Memory B cell (primary cell): ENCODE results near the gene POLN.

Source experiments
- ATAC-seq: fragments of 150-1000 bp; cut with Tn5 transposase; 2 replicates; pipeline ENCODE4 v1.10.0; 2021; ENCODE audit warnings: low read depth, mild to moderate bottlenecking, moderate library complexity
- DNase-seq, 2 donors: peaks; one replicate each; pipeline ENCODE4 v3.0.0; 2022; ENCODE audit warnings: low spot score in 2 of 2
- H3K27ac Mint-ChIP-seq: one replicate; pipeline ENCODE4 v1.8.0; 2022; ENCODE audit warnings: mild to moderate bottlenecking, moderate library complexity, mixed read lengths
- H3K27me3 Mint-ChIP-seq: one replicate; pipeline ENCODE4 v1.8.0; 2022; ENCODE audit warnings: mixed read lengths
- H3K36me3 Mint-ChIP-seq: one replicate; pipeline ENCODE4 v1.8.0; 2022; ENCODE audit warnings: mild to moderate bottlenecking, mixed read lengths
- H3K4me1 Mint-ChIP-seq: one replicate; pipeline ENCODE4 v1.8.0; 2022; ENCODE audit warnings: mixed read lengths
- H3K4me3 Mint-ChIP-seq: one replicate; pipeline ENCODE4 v1.8.0; 2022; ENCODE audit warnings: mild to moderate bottlenecking, moderate library complexity, mixed read lengths
- H3K9me3 Mint-ChIP-seq: one replicate; pipeline ENCODE4 v1.8.0; 2022; ENCODE audit warnings: mixed read lengths

POLN gene

DNA sequence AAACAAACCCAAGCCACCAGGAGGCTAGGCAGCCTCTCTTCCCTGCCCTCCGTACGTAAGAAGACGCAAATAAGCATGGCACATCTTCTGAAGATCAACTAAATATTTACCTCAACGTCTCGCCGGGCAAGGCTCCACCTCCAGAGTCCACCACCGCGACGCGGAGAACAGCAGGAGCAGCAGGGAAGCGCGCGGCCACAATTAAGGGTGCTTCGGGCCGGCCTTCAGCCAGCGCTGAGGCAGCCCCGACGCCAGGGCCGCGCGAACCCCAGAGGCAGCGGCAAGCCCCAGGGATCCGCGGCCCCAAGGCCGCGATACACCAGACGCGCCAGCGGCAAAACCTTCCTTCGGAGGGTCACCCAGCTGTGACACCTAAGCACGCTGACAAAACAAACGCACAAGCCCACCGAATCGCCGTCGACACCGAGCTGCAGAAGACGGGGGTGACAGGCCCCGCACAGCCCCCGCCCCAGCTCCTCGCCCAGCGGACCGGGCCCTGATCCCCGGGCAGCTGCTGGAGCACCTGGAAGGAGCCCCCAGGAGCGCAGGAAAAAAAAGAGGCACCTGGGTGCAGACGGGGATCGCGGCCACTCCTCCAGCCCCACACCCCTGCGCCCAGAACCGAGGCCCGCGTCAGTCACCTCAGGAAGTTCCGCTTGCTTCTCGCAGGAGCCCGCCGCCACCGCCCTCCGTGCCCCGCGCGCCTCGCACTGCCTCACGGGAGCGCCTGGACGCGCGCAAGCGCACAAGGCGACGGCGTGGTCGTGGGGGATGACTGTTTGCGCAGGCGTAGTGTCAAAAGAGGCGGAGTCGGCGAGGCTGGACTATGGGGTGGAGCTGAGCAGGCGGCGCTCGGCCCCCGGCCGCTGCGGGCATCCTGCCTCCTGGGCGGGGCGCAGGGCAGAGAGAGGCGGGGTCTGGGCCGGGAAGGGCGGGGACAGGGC lies at the start of gene POLN, which contains the start of gene HAUS3:
POLN (minus strand) TSS at position 712 of the 944 bp plus-strand sequence. CDS start 12,890 bp downstream, outside the sequence.
HAUS3 (minus strand) TSS at position 712 of the 944 bp plus-strand sequence. CDS start 1,175 bp downstream, outside the sequence.
- H3K9me3 Mint-ChIP-seq: no peaks in the 10 kb centered on the region
- H3K27ac Mint-ChIP-seq: peak within 1 kb of the TSS; percentile 91
- DNase-seq (peak; percentile 98 to 100), ATAC-seq (peak; percentile 87)
- H3K27me3 Mint-ChIP-seq: no peaks in the 10 kb centered on the region
- peaks cover 36% of the 10 kb centered on the region for H3K4me1 Mint-ChIP-seq
- H3K4me3 Mint-ChIP-seq: peak within 1 kb of the TSS; percentile 87
- peaks cover 13% of the 10 kb centered on the region for H3K36me3 Mint-ChIP-seq

DNA sequence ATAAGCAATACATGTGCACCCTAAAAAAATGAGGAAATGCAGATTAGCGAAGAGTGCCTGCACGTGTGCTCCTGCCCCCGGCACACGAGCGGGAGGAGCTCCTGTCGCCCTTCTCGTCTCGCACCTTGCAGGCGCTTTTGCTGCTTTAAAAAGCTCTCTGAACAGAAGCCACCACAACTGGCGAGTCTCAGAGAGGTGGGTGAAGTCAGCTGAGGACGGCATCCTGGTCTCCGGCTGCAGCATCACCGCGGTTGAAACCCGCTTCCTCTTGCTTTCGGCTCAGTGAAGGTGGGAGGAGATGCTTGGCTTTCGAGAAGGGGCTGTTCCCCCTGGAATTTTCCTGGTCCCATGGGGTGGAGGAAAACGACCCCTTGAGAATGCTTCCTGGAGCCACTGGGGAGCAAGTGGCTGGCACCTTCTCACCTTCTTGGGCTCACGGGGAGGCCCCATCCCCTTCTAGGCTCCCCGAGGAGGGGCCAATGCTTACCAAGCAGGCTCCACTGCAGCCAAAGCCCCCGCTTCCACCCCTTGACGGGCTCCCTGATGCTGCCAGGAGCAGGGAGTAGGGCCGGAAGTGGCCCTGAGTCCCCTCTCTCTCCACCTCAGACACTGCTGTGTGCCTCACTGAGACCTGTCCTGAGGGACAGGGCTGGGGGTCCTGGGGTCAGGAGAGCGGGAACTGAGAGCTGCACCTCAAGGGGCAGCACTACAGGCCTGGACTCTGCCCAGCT lies 49.2 kb upstream of the POLN start:
- Mint-ChIP-seq H3K27me3 (no peaks in the 10 kb centered on the region), H3K36me3 (no peaks in the 10 kb centered on the region), H3K9me3 (no peaks in the 10 kb centered on the region), H3K4me3 (peak overlapping the region; percentile 79), H3K4me1 (peaks cover 6% of the 10 kb centered on the region), H3K27ac (peak overlapping the region; percentile 76)
- peak; percentile 32 to 58 for DNase-seq
- ATAC-seq: peak; percentile 87

DNA sequence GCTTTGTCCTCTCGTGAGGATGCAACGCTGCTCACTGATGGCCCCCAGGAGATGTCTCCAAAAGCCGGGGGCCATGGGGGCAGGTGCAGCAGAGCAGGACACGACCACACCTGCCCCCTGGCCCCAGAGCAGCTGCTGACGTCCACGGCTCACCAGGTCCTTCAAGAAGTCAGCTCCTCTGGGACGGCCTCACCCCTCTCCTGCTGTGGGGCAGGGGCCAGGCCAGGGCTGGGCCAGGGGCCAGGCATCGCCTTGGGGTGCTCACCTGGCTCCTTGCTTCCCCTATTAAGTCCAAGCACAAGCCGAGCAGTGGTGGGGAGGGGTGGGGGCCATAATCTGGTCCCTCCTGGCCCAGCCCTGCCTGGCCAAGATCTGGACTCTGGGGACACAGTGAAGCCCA lies 48.6 kb upstream of the POLN start:
- DNase-seq: no peak
- Mint-ChIP-seq H3K4me1 (peaks cover 6% of the 10 kb centered on the region), H3K36me3 (no peaks in the 10 kb centered on the region), H3K27me3 (no peaks in the 10 kb centered on the region), H3K4me3 (peak overlapping the region; percentile 79), H3K27ac (peak overlapping the region; percentile 76), H3K9me3 (no peaks in the 10 kb centered on the region)
- ATAC-seq: peak; percentile 32

DNA sequence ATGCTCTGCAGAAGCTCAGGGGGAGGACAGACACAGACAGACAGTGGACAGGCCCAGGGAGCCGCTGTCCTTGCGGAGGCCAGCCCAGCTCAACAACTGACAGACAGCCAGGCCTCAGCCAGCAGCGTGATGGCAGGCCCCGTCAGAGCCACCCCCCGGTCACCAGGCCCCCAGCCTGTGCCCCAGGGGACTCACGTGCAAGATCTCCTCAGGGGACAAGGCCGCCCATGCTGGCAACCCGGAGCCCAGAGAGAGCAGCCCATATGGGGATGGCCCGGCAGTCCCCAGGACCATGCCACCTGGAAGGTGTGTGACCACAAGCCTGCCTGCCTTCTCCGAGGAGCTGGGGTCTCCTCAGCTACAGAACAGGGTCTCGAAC lies 48.0 kb upstream of the POLN start:
- Mint-ChIP-seq H3K4me3 (peak overlapping the region; percentile 41), H3K36me3 (no peaks in the 10 kb centered on the region), H3K27me3 (no peaks in the 10 kb centered on the region), H3K4me1 (peaks cover 6% of the 10 kb centered on the region), H3K27ac (peak overlapping the region; percentile 62), H3K9me3 (no peaks in the 10 kb centered on the region)
- DNase-seq: no peak
- ATAC-seq: no peak

GRCh38 chr4:2289311-2289954 lies 47.5 kb upstream of the POLN start:
- Mint-ChIP-seq H3K9me3 (no peaks in the 10 kb centered on the region), H3K36me3 (no peaks in the 10 kb centered on the region), H3K4me1 (peaks cover 6% of the 10 kb centered on the region), H3K27me3 (no peaks in the 10 kb centered on the region), H3K4me3 (no peak overlapping the region), H3K27ac (peak overlapping the region; percentile 62)
- ATAC-seq (no peak), DNase-seq (no peak)

DNA sequence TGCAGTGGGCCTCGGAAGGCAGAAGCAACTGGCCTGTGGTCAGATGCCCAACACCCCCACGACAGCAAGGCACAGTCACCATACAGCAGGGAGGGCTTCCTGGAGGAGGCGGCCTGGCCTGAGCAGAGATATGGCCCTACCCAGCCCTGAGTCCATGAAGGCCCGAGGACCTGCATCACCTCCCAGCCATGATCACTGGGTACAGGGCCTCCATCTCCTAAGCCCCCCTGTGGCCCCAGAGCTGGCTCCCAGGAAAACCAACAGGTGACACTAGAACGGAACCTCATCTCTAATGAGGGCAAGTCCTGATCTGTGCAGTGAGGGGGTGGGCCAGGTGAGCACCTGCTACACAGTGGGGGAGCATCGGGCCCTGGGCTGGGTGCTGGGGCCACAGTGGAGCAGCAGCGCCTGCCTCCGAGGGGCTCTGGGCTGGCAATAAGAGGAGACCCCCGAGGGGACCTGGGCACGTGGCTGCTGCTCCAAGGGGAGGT lies 46.2 kb upstream of the POLN start:
- DNase-seq: no peak
- peaks cover 9% of the 10 kb centered on the region for H3K4me1 Mint-ChIP-seq
- H3K9me3 Mint-ChIP-seq: peaks cover 2% of the 10 kb centered on the region
- no peak for ATAC-seq
- H3K4me3 Mint-ChIP-seq: no peak overlapping the region
- H3K27me3 Mint-ChIP-seq: peaks cover 3% of the 10 kb centered on the region
- H3K36me3 Mint-ChIP-seq: no peaks in the 10 kb centered on the region
- H3K27ac Mint-ChIP-seq: no peak overlapping the region

- Mint-ChIP-seq H3K4me3 (no peak overlapping the region), H3K27me3 (peaks cover 5% of the 10 kb centered on the region), H3K9me3 (peaks cover 2% of the 10 kb centered on the region), H3K36me3 (no peaks in the 10 kb centered on the region), H3K27ac (no peak overlapping the region), H3K4me1 (peaks cover 11% of the 10 kb centered on the region)
- no peak for ATAC-seq
- no peak for DNase-seq
Observed at GRCh38 chr4:2287594-2287915, 45.6 kb upstream of the POLN start.

GRCh38 chr4:2286904-2287593 lies 45.1 kb upstream of the POLN start:
- peaks cover 2% of the 10 kb centered on the region for H3K9me3 Mint-ChIP-seq
- H3K27ac Mint-ChIP-seq: no peak overlapping the region
- DNase-seq: no peak
- H3K27me3 Mint-ChIP-seq: peaks cover 5% of the 10 kb centered on the region
- no peaks in the 10 kb centered on the region for H3K36me3 Mint-ChIP-seq
- H3K4me3 Mint-ChIP-seq: no peak overlapping the region
- peaks cover 14% of the 10 kb centered on the region for H3K4me1 Mint-ChIP-seq
- no peak for ATAC-seq

DNA sequence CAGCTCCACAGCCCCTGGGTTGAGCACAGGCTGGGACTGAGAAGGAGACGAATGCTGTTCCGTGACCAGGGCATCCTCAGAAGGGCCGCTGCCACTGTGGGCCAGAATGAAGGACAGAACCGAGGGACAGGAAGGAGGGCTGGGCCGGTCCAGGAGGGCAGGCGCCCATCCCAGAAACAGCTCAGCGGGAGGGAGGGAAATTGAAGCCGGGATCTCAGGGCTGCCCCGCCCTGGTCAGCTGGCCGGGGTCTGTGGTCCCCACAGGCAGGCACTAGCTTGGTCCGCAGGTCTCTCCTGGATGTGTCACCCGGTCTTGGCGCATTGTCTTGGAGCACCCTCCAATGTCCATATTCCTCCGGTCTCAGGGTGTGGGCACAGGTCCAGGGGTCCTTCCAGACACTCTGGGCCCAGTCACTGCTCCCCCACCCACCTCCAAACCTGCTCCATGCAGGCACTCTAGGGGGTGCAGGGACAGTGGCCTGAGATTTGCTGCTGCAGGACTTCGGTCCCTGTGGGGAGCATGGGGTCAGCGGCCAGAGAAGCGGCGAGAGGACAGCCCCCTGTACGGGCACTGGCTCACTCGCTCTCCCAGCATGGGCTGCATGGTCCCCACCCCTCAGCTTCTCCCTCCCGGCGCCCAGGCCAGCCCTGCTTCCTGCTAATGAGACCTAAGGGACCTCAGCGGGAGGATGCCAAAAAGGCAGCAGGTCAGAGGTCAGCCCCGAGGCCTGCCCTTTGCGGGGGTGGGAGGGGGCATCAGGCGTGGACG lies 43.9 kb upstream of the POLN start:
- H3K4me3 Mint-ChIP-seq: no peak overlapping the region
- peaks cover 5% of the 10 kb centered on the region for H3K27me3 Mint-ChIP-seq
- peaks cover 2% of the 10 kb centered on the region for H3K9me3 Mint-ChIP-seq
- no peak overlapping the region for H3K27ac Mint-ChIP-seq
- DNase-seq (no peak), ATAC-seq (no peak)
- H3K36me3 Mint-ChIP-seq: no peaks in the 10 kb centered on the region
- H3K4me1 Mint-ChIP-seq: peaks cover 20% of the 10 kb centered on the region

- Mint-ChIP-seq H3K27ac (no peak overlapping the region), H3K9me3 (peaks cover 2% of the 10 kb centered on the region), H3K36me3 (no peaks in the 10 kb centered on the region), H3K4me1 (peaks cover 18% of the 10 kb centered on the region), H3K27me3 (peaks cover 5% of the 10 kb centered on the region), H3K4me3 (no peak overlapping the region)
- DNase-seq: no peak
- no peak for ATAC-seq
Observed at GRCh38 chr4:2284934-2285612, 43.2 kb upstream of the POLN start.

GRCh38 chr4:2284161-2284933 lies 42.4 kb upstream of the POLN start:
- H3K4me1 Mint-ChIP-seq: peaks cover 18% of the 10 kb centered on the region
- ATAC-seq (no peak), DNase-seq (no peak)
- peaks cover 2% of the 10 kb centered on the region for H3K9me3 Mint-ChIP-seq
- H3K4me3 Mint-ChIP-seq: no peak overlapping the region
- peaks cover 5% of the 10 kb centered on the region for H3K27me3 Mint-ChIP-seq
- no peaks in the 10 kb centered on the region for H3K36me3 Mint-ChIP-seq
- H3K27ac Mint-ChIP-seq: peak overlapping the region; percentile 66

DNA sequence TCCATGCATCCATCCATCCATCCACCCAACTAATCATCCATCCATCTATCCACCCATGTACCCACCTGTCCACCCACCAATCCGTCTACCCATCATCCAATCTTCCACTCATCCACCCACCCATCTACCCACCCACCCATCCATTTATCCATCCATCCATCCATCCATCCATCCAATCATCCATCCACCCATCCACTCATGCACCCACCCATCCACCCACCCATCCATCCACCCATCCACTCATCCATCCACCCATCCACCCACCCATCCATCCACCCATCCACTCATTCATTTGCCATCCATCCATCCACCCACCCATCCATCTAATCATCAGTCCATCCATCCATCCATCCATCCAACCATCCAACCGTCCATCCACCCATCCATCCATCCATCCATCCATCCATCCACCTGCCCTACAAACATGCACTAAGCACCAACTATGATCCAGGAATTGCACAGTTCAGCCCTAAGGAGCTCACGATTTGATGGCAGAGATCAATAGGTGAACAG lies 41.3 kb upstream of the POLN start:
- H3K4me3 Mint-ChIP-seq: no peak overlapping the region
- peak overlapping the region; percentile 66 for H3K27ac Mint-ChIP-seq
- peaks cover 18% of the 10 kb centered on the region for H3K4me1 Mint-ChIP-seq

More for the DNA sequence above, 41.3 kb upstream of the POLN start:
- Mint-ChIP-seq H3K27me3 (peaks cover 5% of the 10 kb centered on the region), H3K9me3 (peaks cover 2% of the 10 kb centered on the region), H3K36me3 (no peaks in the 10 kb centered on the region)
- no peak for DNase-seq
- ATAC-seq: no peak
